HEK293 (cell line): ENCODE data around the gene CDH12.
"Not testable (repeated sequence)": the region's sequence is repeated elsewhere in the genome, so short reads cannot be mapped to it uniquely, and the experiment has no call there.

Source experiments
- CTCF ChIA-PET: fragments of 350-600 bp; formaldehyde crosslinking; extraction: SDS; loops from one replicate; lab custom pipeline; 2021; ENCODE audit warnings: antibody characterized with exemption; lab: Yijun Ruan, JAX
- POLR2A ChIA-PET: fragments of 300-600 bp; formaldehyde crosslinking; extraction: SDS; loops from one replicate; lab custom pipeline; 2020; ENCODE audit warnings: antibody characterized with exemption, inconsistent platforms; lab: Yijun Ruan, JAX
- H3K27ac ChIP-seq: fragments of 200-500 bp; sonication (Bioruptor generic); 2 replicates; pipeline ENCODE4 v1.5.1; 2014; ENCODE audit warnings: low read depth, low read length, control low read depth, inconsistent platforms; ENCODE audit errors: extremely low read depth
- H3K36me3 ChIP-seq, 2 experiments: fragments of 200-500 bp in 1 of 2; sonication (Bioruptor generic) in 1 of 2; 1 replicate in 1 of 2; 2 replicates in 1 of 2; pipeline ENCODE4 v1.5.1; 2014 to 2017; ENCODE audit warnings: inconsistent platforms in 2 of 2, low read length in 2 of 2; ENCODE audit not compliant: control insufficient read depth in 2 of 2, insufficient read depth in 1 of 2
- H3K4me1 ChIP-seq: fragments of 200-500 bp; sonication (Bioruptor generic); 2 replicates; pipeline ENCODE4 v1.5.1; 2014; ENCODE audit warnings: mild to moderate bottlenecking, low read length, inconsistent platforms; ENCODE audit not compliant: control insufficient read depth, insufficient read depth
- H3K4me3 ChIP-seq: 2 replicates; pipeline ENCODE4 v1.5.1; 2011; ENCODE audit warnings: low read depth, mild to moderate bottlenecking, control low read depth, low read length, moderate library complexity
- H3K9me3 ChIP-seq: fragments of 200-500 bp; sonication (Bioruptor generic); 2 replicates; pipeline ENCODE4 v1.5.1; 2014; ENCODE audit warnings: low read depth, low read length, inconsistent platforms; ENCODE audit not compliant: control insufficient read depth, insufficient read depth
- AEBP2 ChIP-seq: fragments of 450-650 bp; formaldehyde crosslinking; IDR thresholded peaks from 2 replicates; pipeline ENCODE4 v1.5.1; 2016; ENCODE audit warnings: missing biosample characterization, missing genetic modification characterization, borderline replicate concordance
- IKZF3 ChIP-seq: fragments of 450-650 bp; IDR thresholded peaks from 2 replicates; pipeline ENCODE4 v1.5.0; 2018; ENCODE audit warnings: missing biosample characterization, mild to moderate bottlenecking, missing genetic modification characterization, moderate library complexity
- ZBTB11 ChIP-seq: fragments of 450-650 bp; formaldehyde crosslinking; conservative IDR thresholded peaks from 2 replicates; pipeline ENCODE4 v1.5.1; 2016; ENCODE audit warnings: low read depth, missing biosample characterization, missing genetic modification characterization
- ZNF214 ChIP-seq: fragments of 450-650 bp; formaldehyde crosslinking; IDR thresholded peaks from 2 replicates; pipeline ENCODE4 v1.5.1; 2017; ENCODE audit warnings: missing biosample characterization, mild to moderate bottlenecking, missing genetic modification characterization, borderline replicate concordance
- ZNF391 ChIP-seq: fragments of 450-650 bp; formaldehyde crosslinking; IDR thresholded peaks from 2 replicates; pipeline ENCODE4 v1.5.1; 2016; ENCODE audit warnings: low read depth, missing biosample characterization, missing genetic modification characterization, borderline replicate concordance
- ZNF768 ChIP-seq: fragments of 450-650 bp; formaldehyde crosslinking; IDR thresholded peaks from 2 replicates; pipeline ENCODE4 v1.5.1; 2018; ENCODE audit warnings: missing biosample characterization, mild to moderate bottlenecking, missing genetic modification characterization

Gene CDH12

GRCh38 chr5:22165931-22166330 is 687.2 kb downstream of the CDH12 start:
- H3K27ac ChIP-seq, CTCF ChIA-PET, H3K36me3 ChIP-seq, H3K4me1 ChIP-seq, H3K9me3 ChIP-seq, POLR2A ChIA-PET, H3K4me3 ChIP-seq: not testable (repeated sequence)

GRCh38 chr5:22164910-22165748 is 688.0 kb downstream of the CDH12 start:
- H3K9me3 ChIP-seq, H3K4me1 ChIP-seq, H3K4me3 ChIP-seq, H3K27ac ChIP-seq, CTCF ChIA-PET, POLR2A ChIA-PET, H3K36me3 ChIP-seq: not testable (repeated sequence)

- CTCF ChIA-PET, POLR2A ChIA-PET, H3K36me3 ChIP-seq, H3K27ac ChIP-seq, H3K9me3 ChIP-seq, H3K4me3 ChIP-seq, H3K4me1 ChIP-seq: not testable (repeated sequence)
Measured at GRCh38 chr5:22156953-22157352, 696.2 kb downstream of the CDH12 start.

- CTCF ChIA-PET: not testable (repeated sequence)
Measured at GRCh38 chr5:22154779-22155178, 698.4 kb downstream of the CDH12 start.

GRCh38 chr5:22151801-22152200 is 701.3 kb downstream of the CDH12 start:
- CTCF ChIA-PET, H3K4me3 ChIP-seq, H3K27ac ChIP-seq, H3K36me3 ChIP-seq, POLR2A ChIA-PET, H3K9me3 ChIP-seq, H3K4me1 ChIP-seq: not testable (repeated sequence)

More at GRCh38 chr5:22154779-22155178, 698.4 kb downstream of the CDH12 start:
- H3K36me3 ChIP-seq, H3K9me3 ChIP-seq, H3K27ac ChIP-seq, H3K4me1 ChIP-seq, H3K4me3 ChIP-seq, POLR2A ChIA-PET: not testable (repeated sequence)

GRCh38 chr5:22140418-22140817 is 712.7 kb downstream of the CDH12 start:
- H3K9me3 ChIP-seq, H3K27ac ChIP-seq, H3K4me3 ChIP-seq, H3K36me3 ChIP-seq, H3K4me1 ChIP-seq, CTCF ChIA-PET, POLR2A ChIA-PET: not testable (repeated sequence)

GRCh38 chr5:22139662-22140300 is 713.4 kb downstream of the CDH12 start:
- POLR2A ChIA-PET, H3K9me3 ChIP-seq, CTCF ChIA-PET, H3K4me3 ChIP-seq, H3K27ac ChIP-seq, H3K4me1 ChIP-seq, H3K36me3 ChIP-seq: not testable (repeated sequence)

GRCh38 chr5:22111320-22111719 is 741.8 kb downstream of the CDH12 start:
- Histone ChIP-seq H3K4me3 (no peak overlapping the region), H3K36me3 (no peaks in the 10 kb centered on the region), H3K9me3 (no peaks in the 10 kb centered on the region), H3K27ac (no peak overlapping the region), H3K4me1 (no peaks in the 10 kb centered on the region)
- ChIA-PET CTCF (interaction anchor here (0.7 kb wide), 1 partner anchor 103 kb away, joined by 3 read pairs; no protein-coding TSS in a partner anchor), POLR2A (no interaction called here)
- no peak for TF ChIP-seq IKZF3 (tag by site-specific recombination)
- no peak for TF ChIP-seq AEBP2 (tag by site-specific recombination)
- no peak for TF ChIP-seq ZNF391
- no peak for TF ChIP-seq ZBTB11
- TF ChIP-seq ZNF214 (tag by site-specific recombination): no peak
- no peak for TF ChIP-seq ZNF768
